ENCODE results near the gene KDM1A. TPM values are rescaled to one million over a fixed set of nuclear protein-coding genes. Genes with fewer than 3 reads are reported as not detected.
A peak's percentile ranks its signal among the peaks of the same experiment; 100 is the strongest.

The KDM1A gene
- total and polyA plus RNA-seq, 9 of the 15 experiments (the other 6 are each of a cell fraction or from before 2014, with no cell fraction given): 59.2 to 181 (median 168) TPM

GRCh38 chr1:23120383-23120782, 101.1 kb downstream of the KDM1A start:
- H3K4me2 ChIP-seq (ENCODE audit: insufficient read depth, low read length): peak overlapping the region; percentile 87; the same call in 1 of the 2 replicates
- in situ Hi-C loops (cut with MboI): no loop called here
- FAIRE-seq: no peak

More at GRCh38 chr1:23120383-23120782, 101.1 kb downstream of the KDM1A start:
- Histone ChIP-seq H3K4me1 (replicated peaks in 1 of 2; ENCODE audit: control insufficient read depth in 2 of 2, insufficient read depth in 2 of 2, low read length in 2 of 2) (peaks cover 26 to 46% of the 10 kb centered on the region in 2 experiments), H3K9ac (ENCODE audit: insufficient read depth in 1 of 2, low read depth in 2 of 2, low read length in 2 of 2) (peak overlapping the region in 1 of 2 experiments; percentile 86; a peak in 2 of 4 replicates), H3K36me3 (ENCODE audit: control insufficient read depth, insufficient read depth, low read length) (no peaks in the 10 kb centered on the region), H3K9me3 (replicated peaks; ENCODE audit: control insufficient read depth, insufficient read depth, low read depth, low read length) (no peaks in the 10 kb centered on the region), H3K79me2 (ENCODE audit: control insufficient read depth, insufficient read depth, low read length) (peaks cover 68% of the 10 kb centered on the region), H3K9me1 (ENCODE audit: control insufficient read depth, insufficient read depth, low read length) (no peaks in the 10 kb centered on the region), H4K20me1 (replicated peaks; ENCODE audit: control insufficient read depth, insufficient read depth, low read length) (no peaks in the 10 kb centered on the region), H3K27me3 (ENCODE audit: control insufficient read depth in 2 of 2, insufficient read depth in 2 of 2, low read length in 2 of 2) (no peaks in the 10 kb centered on the region), H3K27ac (ENCODE audit: extremely low read depth, low read depth, low read length) (peak overlapping the region; percentile 87; the same call in 2 of the 3 replicates), H3K4me3 (no peak overlapping the region), H2AFZ (ENCODE audit: low read depth, low read length) (peak overlapping the region; percentile 84; the same call in 1 of the 2 replicates)
- no TSS peak for BruUV-seq (replicated peaks)
- 81% methylated on average over 3 of the region's 3 CpGs for WGBS (ENCODE audit: insufficient coverage, low coverage, missing lambda C conversion rate)
- ChIA-PET POLR2A (interaction anchor here (0.9 to 5.2 kb wide), 8 partner anchors 12 to 74 kb away, joined by 3 to 25 read pairs (median 4); no protein-coding TSS in a partner anchor), CTCF (ENCODE audit: low intra/inter-chr PET ratio) (no interaction called here)
- TF ChIP-seq ZBTB7A (IDR thresholded peaks at IDR 0.05; ENCODE audit: borderline replicate concordance, control insufficient read depth, low read depth, low read length) (no peak), CBX2 (IDR thresholded peaks at IDR 0.05; ENCODE audit: insufficient read depth, low read length, poor library complexity, severe bottlenecking) (no peak), TBP (optimal IDR thresholded peaks at IDR 0.05; ENCODE audit: low read depth, low read length) (no peak), RCOR1 (IDR thresholded peaks at IDR 0.05; ENCODE audit: borderline replicate concordance in 1 of 2, low read depth in 2 of 2, low read length in 2 of 2) (no peak), GMEB1 (CRISPR knock-in tag; IDR thresholded peaks at IDR 0.05) (no peak), ZNF121 (CRISPR knock-in tag; conservative IDR thresholded peaks at IDR 0.05) (peak; percentile 83), PTRF (tag; IDR thresholded peaks at IDR 0.05) (no peak), KDM1A (IDR thresholded peaks at IDR 0.05) (0 out of 4 replicates have a peak, but pooled peaks of 1 of the 2 experiments have one; percentile 28), BCOR (IDR thresholded peaks at IDR 0.05) (peak; percentile 14; the same call in 1 of the 2 replicates), ZBTB8A (IDR thresholded peaks at IDR 0.05; ENCODE audit: partially characterized antibody) (no peak), NCOA2 (IDR thresholded peaks at IDR 0.05; ENCODE audit: partially characterized antibody in 2 of 2) (peak in 1 of 2 experiments; percentile 20), C11orf30 (IDR thresholded peaks at IDR 0.05; ENCODE audit: low read depth) (no peak), POLR2A (conservative IDR thresholded peaks at IDR 0.05) (no peak)
- TF ChIP-seq, protein P1, sequence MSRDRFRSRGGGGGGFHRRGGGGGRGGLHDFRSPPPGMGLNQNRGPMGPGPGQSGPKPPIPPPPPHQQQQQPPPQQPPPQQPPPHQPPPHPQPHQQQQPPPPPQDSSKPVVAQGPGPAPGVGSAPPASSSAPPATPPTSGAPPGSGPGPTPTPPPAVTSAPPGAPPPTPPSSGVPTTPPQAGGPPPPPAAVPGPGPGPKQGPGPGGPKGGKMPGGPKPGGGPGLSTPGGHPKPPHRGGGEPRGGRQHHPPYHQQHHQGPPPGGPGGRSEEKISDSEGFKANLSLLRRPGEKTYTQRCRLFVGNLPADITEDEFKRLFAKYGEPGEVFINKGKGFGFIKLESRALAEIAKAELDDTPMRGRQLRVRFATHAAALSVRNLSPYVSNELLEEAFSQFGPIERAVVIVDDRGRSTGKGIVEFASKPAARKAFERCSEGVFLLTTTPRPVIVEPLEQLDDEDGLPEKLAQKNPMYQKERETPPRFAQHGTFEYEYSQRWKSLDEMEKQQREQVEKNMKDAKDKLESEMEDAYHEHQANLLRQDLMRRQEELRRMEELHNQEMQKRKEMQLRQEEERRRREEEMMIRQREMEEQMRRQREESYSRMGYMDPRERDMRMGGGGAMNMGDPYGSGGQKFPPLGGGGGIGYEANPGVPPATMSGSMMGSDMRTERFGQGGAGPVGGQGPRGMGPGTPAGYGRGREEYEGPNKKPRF (IDR thresholded peaks at IDR 0.05; ENCODE audit: low read depth, low read length): no peak
- DNase-seq (ENCODE audit: extremely low read depth in 1 of 4, low spot score in 3 of 4): no peak
- intact Hi-C loops (cut with micrococcal nuclease): no loop called here
- peak; percentile 18 for ATAC-seq

All from K562 (cell line).